Activated CD8-positive, alpha-beta T cell treated with anti-CD3 and anti-CD28 coated beads, Interleukin-2, amount 10 ng/mL, durations not matched to agents 7 days and 5 days (primary cell): ENCODE results near the gene GNB1. TPM values are rescaled to one million over a fixed set of nuclear protein-coding genes. Genes with fewer than 3 reads are reported as not detected.

ENCODE experiments used
- ATAC-seq: fragments of 150-1000 bp; cut with Tn5 transposase; one replicate; pipeline ENCODE4 v1.10.0; 2021; ENCODE audit warnings: moderate library complexity
- CTCF ChIA-PET: fragments of 350-600 bp; sonication (Branson Sonifier 250); formaldehyde crosslinking; loops from one replicate; lab custom pipeline; 2021; ENCODE audit warnings: antibody characterized with exemption; lab: Charles Lee
- POLR2A ChIA-PET: fragments of 350-600 bp; sonication (Branson Sonifier 250); formaldehyde crosslinking; loops from one replicate; lab custom pipeline; 2021; ENCODE audit warnings: antibody characterized with exemption; lab: Charles Lee
- DNase-seq: peaks from one replicate; pipeline ENCODE4 v3.0.0-alpha.2; 2020
- H3K27ac Mint-ChIP-seq: one replicate; pipeline ENCODE4 v1.8.0; 2021; ENCODE audit warnings: mild to moderate bottlenecking, mixed read lengths
- H3K27me3 Mint-ChIP-seq: one replicate; pipeline ENCODE4 v1.8.0; 2021; ENCODE audit warnings: low read depth, mixed read lengths
- H3K36me3 Mint-ChIP-seq: one replicate; pipeline ENCODE4 v1.8.0; 2021; ENCODE audit warnings: low read depth, mixed read lengths
- H3K4me1 Mint-ChIP-seq: one replicate; pipeline ENCODE4 v1.8.0; 2021; ENCODE audit warnings: low read depth, mixed read lengths
- H3K4me3 Mint-ChIP-seq: one replicate; pipeline ENCODE4 v1.8.0; 2021; ENCODE audit warnings: mild to moderate bottlenecking, mixed read lengths
- H3K9me3 Mint-ChIP-seq: one replicate; pipeline ENCODE4 v1.8.0; 2022; ENCODE audit warnings: mixed read lengths; ENCODE audit not compliant: insufficient read depth
- total RNA-seq, 2 experiments: library from RNA; stranded (reverse); gene quantifications; one replicate each; pipeline ENCODE4 v1.2.3, GENCODE V29; 2021

Gene GNB1
- total RNA-seq, 2 experiments from 2014 or later = 398 TPM

GRCh38 chr1:1928231-1929101 lies 37.6 kb upstream of the GNB1 start:
- no peak overlapping the region for H3K4me3 Mint-ChIP-seq

GRCh38 chr1:1927751-1928150 lies 36.9 kb upstream of the GNB1 start:
- POLR2A ChIA-PET = no interaction called here
- H3K9me3 Mint-ChIP-seq = no peaks in the 10 kb centered on the region
- ATAC-seq (no peak), DNase-seq (no peak)
- no peaks in the 10 kb centered on the region for H3K36me3 Mint-ChIP-seq
- no peaks in the 10 kb centered on the region for H3K4me1 Mint-ChIP-seq
- H3K27me3 Mint-ChIP-seq = no peaks in the 10 kb centered on the region
- H3K27ac Mint-ChIP-seq = no peak overlapping the region
- CTCF ChIA-PET = no interaction called here
- H3K4me3 Mint-ChIP-seq = no peak overlapping the region

More at GRCh38 chr1:1928231-1929101, 37.6 kb upstream of the GNB1 start:
- CTCF ChIA-PET = no interaction called here
- Mint-ChIP-seq H3K27ac (no peak overlapping the region), H3K36me3 (no peaks in the 10 kb centered on the region), H3K27me3 (no peaks in the 10 kb centered on the region), H3K9me3 (peaks cover under 1% of the 10 kb centered on the region), H3K4me1 (no peaks in the 10 kb centered on the region)
- no peak for ATAC-seq
- POLR2A ChIA-PET = no interaction called here
- no peak for DNase-seq

DNA sequence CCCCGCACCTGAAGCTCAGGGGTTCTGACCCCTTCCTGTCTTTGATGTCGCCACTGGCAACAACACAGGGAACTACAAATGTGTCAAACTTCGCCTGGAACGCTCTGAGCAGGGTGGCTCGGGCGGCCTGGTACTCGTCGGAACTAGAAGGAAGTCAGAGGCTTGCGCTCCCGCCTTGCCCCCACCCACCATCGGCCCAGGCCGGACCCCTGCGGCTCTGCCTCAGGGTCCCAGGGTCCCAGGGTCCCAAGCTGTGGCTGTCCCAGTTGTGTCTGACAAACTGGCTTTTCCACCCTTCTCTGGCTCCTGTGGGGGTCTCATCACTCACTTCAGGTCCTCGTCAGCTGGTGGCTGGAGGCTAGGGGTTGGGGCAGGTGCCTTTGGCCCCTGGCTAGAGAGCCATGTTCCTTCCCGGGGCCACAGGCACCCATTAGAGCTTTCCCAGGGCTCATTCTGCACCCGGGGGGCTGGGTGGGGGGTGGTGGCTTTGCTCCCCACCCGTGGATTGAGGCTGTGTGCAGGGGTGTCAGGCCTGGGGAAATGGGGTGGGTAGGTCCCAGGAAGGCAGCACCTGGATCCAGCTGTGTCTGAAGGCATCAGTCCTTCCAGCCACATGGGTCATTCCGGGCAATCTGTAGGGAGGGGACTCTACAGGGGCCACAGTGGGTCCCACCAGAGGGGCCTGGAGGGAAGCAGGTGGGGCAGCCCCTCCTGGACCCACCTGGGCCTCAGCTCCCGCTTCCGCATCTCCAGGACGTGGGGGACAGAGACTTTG lies 36.2 kb upstream of the GNB1 start:
- ATAC-seq (no peak), DNase-seq (no peak)
- Mint-ChIP-seq H3K27ac (no peak overlapping the region), H3K27me3 (no peaks in the 10 kb centered on the region), H3K9me3 (no peaks in the 10 kb centered on the region), H3K4me3 (no peak overlapping the region), H3K36me3 (no peaks in the 10 kb centered on the region), H3K4me1 (no peaks in the 10 kb centered on the region)
- POLR2A ChIA-PET = no interaction called here
- CTCF ChIA-PET = no interaction called here

DNA sequence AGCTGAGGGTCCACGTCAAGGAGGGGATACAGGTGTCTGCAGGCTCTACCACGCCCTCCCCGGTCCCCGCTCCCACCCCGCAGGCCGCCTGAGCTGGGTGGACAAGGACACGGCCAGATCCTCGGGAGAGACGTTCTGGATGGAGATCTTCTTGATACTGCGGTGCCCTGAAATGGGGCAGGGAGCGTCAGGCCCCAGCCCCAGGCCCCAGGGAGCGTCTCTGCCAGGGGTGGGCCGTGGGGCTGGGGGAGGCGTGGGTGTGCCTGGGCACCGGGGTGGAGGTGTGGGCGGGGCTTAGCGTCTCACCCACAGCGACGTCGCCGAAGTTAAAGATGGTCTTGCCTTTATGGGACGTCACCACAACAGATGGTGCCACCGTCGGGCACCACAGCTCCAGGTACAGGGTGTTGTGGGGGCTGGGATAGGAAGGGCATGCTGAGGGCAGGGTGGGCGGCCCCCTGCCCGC lies 35.5 kb upstream of the GNB1 start:
- Mint-ChIP-seq H3K4me1 (no peaks in the 10 kb centered on the region), H3K9me3 (no peaks in the 10 kb centered on the region), H3K27ac (no peak overlapping the region), H3K4me3 (no peak overlapping the region), H3K36me3 (no peaks in the 10 kb centered on the region), H3K27me3 (no peaks in the 10 kb centered on the region)
- CTCF ChIA-PET = no interaction called here
- POLR2A ChIA-PET = no interaction called here
- DNase-seq (no peak), ATAC-seq (no peak)

GRCh38 chr1:1925437-1926345 lies 34.8 kb upstream of the GNB1 start:
- Mint-ChIP-seq H3K4me1 (no peaks in the 10 kb centered on the region), H3K27me3 (no peaks in the 10 kb centered on the region), H3K36me3 (no peaks in the 10 kb centered on the region), H3K4me3 (no peak overlapping the region), H3K9me3 (no peaks in the 10 kb centered on the region), H3K27ac (no peak overlapping the region)
- CTCF ChIA-PET = no interaction called here
- DNase-seq (no peak), ATAC-seq (no peak)
- POLR2A ChIA-PET = no interaction called here

DNA sequence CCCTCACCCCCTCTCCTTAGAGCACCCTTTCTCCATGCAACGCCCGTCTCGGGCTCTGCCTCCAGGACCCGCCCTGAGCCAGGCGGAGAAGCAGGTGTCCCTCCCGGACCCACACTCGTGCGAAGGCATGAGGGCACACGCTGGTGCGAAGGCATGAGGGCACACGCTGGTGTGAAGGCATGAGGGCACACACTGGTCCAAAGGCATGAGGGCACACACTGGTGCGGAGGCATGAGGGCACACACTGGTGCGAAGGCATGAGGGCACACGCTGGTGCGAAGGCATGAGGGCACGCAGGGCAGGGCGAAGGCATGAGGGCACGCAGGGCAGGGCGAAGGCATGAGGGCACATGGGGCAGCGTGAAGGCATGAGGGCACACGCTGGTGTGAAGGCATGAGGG lies 34.0 kb upstream of the GNB1 start:
- H3K27me3 Mint-ChIP-seq = no peaks in the 10 kb centered on the region
- no peak for DNase-seq
- H3K27ac Mint-ChIP-seq = no peak overlapping the region
- H3K4me3 Mint-ChIP-seq = no peak overlapping the region
- H3K9me3 Mint-ChIP-seq = no peaks in the 10 kb centered on the region
- POLR2A ChIA-PET = no interaction called here
- H3K36me3 Mint-ChIP-seq = no peaks in the 10 kb centered on the region
- no peak for ATAC-seq
- H3K4me1 Mint-ChIP-seq = no peaks in the 10 kb centered on the region
- CTCF ChIA-PET = no interaction called here

- DNase-seq (no peak), ATAC-seq (no peak)
- no peaks in the 10 kb centered on the region for H3K36me3 Mint-ChIP-seq
- H3K4me1 Mint-ChIP-seq = no peaks in the 10 kb centered on the region
- no peaks in the 10 kb centered on the region for H3K27me3 Mint-ChIP-seq
- no peak overlapping the region for H3K27ac Mint-ChIP-seq
- H3K4me3 Mint-ChIP-seq = no peak overlapping the region
- CTCF ChIA-PET = no interaction called here
- POLR2A ChIA-PET = no interaction called here
- H3K9me3 Mint-ChIP-seq = no peaks in the 10 kb centered on the region
Measured at GRCh38 chr1:1924386-1924785, 33.5 kb upstream of the GNB1 start.

- H3K4me1 Mint-ChIP-seq = peaks cover 3% of the 10 kb centered on the region
- ATAC-seq (no peak), DNase-seq (no peak)
- H3K4me3 Mint-ChIP-seq = no peak overlapping the region
- no peaks in the 10 kb centered on the region for H3K36me3 Mint-ChIP-seq
- ChIA-PET CTCF (interaction anchor here (1.0 kb wide), 1 partner anchor 121 kb away, joined by 3 read pairs; no protein-coding TSS in a partner anchor), POLR2A (no interaction called here)
- no peaks in the 10 kb centered on the region for H3K27me3 Mint-ChIP-seq
- H3K9me3 Mint-ChIP-seq = no peaks in the 10 kb centered on the region
- no peak overlapping the region for H3K27ac Mint-ChIP-seq
Measured at GRCh38 chr1:1922956-1923833, 32.3 kb upstream of the GNB1 start.

GRCh38 chr1:1922702-1922955 lies 31.7 kb upstream of the GNB1 start:
- CTCF ChIA-PET = no interaction called here
- H3K4me3 Mint-ChIP-seq = no peak overlapping the region
- no peaks in the 10 kb centered on the region for H3K27me3 Mint-ChIP-seq
- DNase-seq (no peak), ATAC-seq (no peak)
- no peak overlapping the region for H3K27ac Mint-ChIP-seq
- H3K36me3 Mint-ChIP-seq = no peaks in the 10 kb centered on the region
- POLR2A ChIA-PET = no interaction called here
- H3K4me1 Mint-ChIP-seq = peaks cover 4% of the 10 kb centered on the region
- H3K9me3 Mint-ChIP-seq = no peaks in the 10 kb centered on the region

DNA sequence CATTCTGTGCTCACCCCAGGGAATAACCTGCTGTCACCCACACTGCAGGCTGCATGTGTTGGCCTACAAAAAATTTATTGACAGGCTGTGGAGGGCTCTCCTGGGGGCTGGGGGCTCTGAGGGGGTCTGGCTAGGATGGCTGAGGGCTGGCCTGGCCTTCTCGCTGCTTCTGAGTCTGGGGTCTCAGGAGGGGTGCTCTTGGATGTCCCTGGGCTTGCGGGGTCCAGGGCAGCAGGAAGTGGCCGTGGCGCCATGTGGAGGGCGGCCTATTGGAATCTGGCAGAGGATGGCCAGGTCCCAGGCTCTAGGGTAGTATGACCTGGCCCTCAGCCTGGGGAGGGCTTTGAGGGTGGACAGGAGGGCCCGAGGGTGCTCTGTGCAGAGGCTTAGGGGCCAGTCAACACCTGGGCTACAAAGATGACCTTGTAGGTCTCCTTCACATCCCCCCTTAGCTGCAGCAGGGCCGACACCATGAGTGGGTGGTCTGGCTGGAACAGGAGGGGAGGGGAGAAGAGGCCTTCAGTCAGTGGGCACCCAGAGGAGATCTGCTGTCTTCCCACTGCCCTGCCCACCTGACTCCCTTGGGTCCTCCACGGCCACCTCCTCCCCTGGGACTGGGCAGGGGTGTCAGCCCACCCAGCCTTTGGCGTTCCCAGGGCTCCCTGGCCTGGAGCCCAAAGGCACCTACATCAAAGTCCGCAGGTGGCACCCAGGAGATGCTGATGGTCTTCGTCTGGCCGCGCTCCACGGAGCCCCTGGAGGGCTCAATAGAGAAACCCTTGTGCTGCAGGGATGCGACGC lies 31.2 kb upstream of the GNB1 start:
- Mint-ChIP-seq H3K27me3 (no peaks in the 10 kb centered on the region), H3K4me1 (peaks cover 4% of the 10 kb centered on the region), H3K9me3 (no peaks in the 10 kb centered on the region), H3K4me3 (no peak overlapping the region), H3K36me3 (no peaks in the 10 kb centered on the region), H3K27ac (no peak overlapping the region)
- no peak for ATAC-seq
- DNase-seq = no peak
- POLR2A ChIA-PET = no interaction called here
- CTCF ChIA-PET = no interaction called here
